GM12872 (cell line): ENCODE results near the gene TECTA.

Experiments
- CTCF ChIP-seq: IDR thresholded peaks from 3 replicates; pipeline ENCODE4 v1.5.1; 2011; ENCODE audit warnings: low read depth, mild to moderate bottlenecking, low read length, moderate library complexity; ENCODE audit not compliant: insufficient read depth

Gene TECTA

GRCh38 chr11:121070951-121071845, 29.8 kb upstream of the TECTA start:
- TF ChIP-seq CTCF, result no peak

DNA sequence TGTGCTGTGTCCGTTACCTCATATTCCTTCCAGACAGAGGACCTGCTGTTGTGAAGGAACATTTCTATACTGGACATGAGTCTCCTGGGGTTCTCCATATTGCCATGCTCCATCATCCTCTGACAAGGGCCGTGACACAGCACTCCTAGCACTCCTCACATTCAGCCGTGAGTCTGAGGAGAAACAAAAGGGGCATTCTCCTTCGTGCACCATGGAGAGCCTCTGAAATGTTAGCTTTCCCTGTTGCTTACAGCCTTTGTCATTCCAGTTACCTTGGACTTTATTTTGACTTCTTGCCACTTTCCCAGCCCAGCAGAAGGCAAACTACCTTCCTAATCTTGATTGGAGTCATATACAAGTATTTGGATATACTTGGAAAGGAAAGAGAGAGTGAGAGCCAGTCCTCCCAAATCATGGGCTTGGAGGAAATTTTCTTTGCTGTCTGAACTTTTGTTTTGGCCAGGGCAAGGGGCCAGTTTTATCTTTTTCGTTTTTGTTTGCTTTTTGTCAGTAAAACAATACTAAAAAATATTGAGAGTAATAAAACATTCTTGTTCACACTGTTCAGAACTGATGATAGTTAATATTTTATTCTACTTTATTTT, 29.1 kb upstream of the TECTA start:
- TF ChIP-seq CTCF, result no peak

DNA sequence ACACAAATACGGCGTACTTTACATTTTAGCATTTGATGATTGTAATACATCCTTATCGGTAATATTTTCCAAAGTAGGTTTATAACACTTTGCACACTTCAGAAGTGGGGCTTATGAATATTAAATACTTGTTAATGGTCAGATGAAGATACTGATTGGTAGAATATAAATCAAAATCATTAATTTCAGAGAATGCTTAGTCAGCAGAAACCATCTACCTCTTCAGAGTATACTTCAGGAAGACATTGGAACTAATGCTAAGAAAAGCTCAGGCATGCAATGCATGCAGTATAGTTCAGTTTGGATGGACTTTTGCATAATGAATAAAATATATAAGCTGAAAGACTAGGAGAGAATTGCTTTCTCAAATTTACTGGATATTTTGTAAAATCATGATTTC, 19.7 kb upstream of the TECTA start:
- no peak for TF ChIP-seq CTCF

DNA sequence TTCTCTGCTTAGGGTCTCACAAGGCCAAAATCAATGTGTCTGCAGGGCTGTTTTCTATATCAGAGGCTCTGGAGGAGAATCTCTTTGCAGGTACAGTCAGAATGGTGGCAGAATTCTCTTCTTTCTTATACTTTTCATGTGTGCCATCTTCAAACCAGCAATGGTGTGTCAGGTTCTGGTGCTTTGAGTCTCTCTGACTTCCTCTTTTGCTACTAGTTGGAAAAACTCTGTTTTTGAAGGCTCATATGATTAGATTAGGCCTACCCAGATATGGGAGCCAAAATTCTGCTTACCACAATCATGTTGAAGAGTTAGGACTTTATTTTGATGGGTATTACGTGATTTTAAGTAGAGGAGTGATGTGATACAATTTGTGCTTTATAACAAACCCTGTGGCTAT, 18.8 kb upstream of the TECTA start:
- no peak for TF ChIP-seq CTCF

- no peak for TF ChIP-seq CTCF
These were observed 18.4 kb upstream of the TECTA start for GRCh38 chr11:121082670-121083069.

- no peak for TF ChIP-seq CTCF
These were observed 14.2 kb upstream of the TECTA start for GRCh38 chr11:121086866-121087265.

DNA sequence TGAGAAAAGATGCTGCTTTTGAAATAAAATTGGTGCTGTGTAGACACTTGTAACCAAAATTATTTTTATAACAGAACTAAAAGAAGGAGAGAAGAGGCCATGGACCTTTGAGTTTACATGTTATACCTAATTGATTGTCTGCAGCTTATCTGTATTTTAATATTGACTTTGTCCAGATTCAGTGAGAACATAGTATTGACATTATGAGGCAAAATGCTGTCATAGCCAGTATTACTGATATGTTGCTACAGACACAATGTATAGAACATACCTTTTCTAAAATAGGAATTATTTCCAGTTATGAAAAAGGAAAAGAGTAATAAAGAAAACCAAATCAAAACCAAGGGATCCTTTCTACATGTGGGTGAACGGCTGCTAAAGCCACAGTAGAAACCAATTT, 11.5 kb upstream of the TECTA start:
- no peak for TF ChIP-seq CTCF
